Astrocyte (in vitro differentiated cells and primary cell): ENCODE data around the gene COL3A1.

Source experiments
- CTCF ChIP-seq: IDR thresholded peaks from 2 replicates; pipeline ENCODE4 v1.5.1; 2011; ENCODE audit warnings: low read depth, mild to moderate bottlenecking, inconsistent platforms, low read length, moderate library complexity; ENCODE audit not compliant: insufficient read depth
- EZH2 ChIP-seq: IDR thresholded peaks from 2 replicates; pipeline ENCODE4 v1.6.1; 2012; ENCODE audit warnings: mild to moderate bottlenecking, low read length, inconsistent platforms; ENCODE audit not compliant: insufficient read depth

- no peak for TF ChIP-seq CTCF
- TF ChIP-seq EZH2, result no peak
Measured at GRCh38 chr2:189056200-189057106, 82.3 kb downstream of the COL3A1 start.
